GM19193 (cell line): ENCODE measurements around the gene TSEN15.

ENCODE experiments used
- POLR2A ChIP-seq: IDR thresholded peaks from 4 replicates; pipeline ENCODE4 v1.6.1; 2011; ENCODE audit not compliant: insufficient read depth, insufficient read length; ENCODE audit errors: extremely low read depth

Gene TSEN15

DNA sequence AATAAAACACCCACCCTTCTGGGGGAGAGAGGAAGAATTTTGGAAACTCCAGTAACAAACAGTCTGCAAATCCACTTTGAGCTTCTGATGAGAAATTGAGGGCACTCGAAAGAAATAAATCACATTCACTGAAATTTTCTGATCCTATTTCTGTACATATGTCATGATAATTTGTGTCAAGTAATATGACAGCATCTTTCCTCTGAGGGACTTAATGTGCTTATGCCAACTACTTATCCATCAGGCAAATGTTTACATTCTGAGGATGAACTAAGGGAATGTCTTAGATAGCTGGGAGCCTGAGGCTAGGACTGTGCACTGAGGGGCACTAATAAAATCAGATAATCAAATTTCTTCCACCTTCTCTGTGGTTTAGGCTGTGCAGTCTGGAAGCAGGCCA, 44.5 kb downstream of the TSEN15 start:
- TF ChIP-seq POLR2A: no peak

DNA sequence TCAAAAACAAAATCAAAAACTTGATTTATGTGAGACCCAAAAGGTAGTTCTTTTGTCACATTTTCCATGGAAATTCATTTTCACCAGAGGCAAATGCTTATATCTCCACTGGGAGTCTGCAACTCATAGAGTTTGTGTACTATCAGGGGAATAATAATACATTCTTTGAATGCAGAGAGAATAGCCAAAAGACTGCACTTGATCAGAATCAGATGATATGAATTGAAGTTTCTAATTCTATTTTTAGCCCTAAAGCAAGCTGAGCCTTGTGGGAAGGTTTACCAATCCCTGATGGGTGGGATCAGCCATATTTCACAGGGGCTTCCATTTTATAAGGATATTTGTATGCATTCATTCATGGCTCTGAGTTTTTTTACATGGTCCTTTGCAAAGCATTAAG, 49.6 kb downstream of the TSEN15 start:
- TF ChIP-seq POLR2A: no peak

DNA sequence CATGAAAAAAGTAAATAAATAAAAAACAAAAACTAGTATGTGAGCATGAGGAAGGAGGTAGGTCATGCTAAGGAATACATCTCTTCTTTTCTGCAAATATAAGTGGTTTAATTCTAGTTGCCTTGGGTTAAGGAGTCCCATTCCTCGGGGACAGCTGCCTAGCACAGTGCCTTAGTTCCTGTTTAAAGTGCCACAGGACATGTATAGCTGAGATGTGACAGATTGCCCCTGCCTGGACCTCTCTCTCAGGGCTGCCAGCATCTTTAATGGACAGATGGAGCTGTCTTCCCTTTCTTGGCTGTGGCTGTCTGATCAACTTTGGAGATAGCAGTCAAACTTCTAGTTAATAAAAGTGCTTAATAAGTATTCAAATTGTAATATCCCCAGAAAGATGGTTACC, 50.0 kb downstream of the TSEN15 start:
- TF ChIP-seq POLR2A: no peak

DNA sequence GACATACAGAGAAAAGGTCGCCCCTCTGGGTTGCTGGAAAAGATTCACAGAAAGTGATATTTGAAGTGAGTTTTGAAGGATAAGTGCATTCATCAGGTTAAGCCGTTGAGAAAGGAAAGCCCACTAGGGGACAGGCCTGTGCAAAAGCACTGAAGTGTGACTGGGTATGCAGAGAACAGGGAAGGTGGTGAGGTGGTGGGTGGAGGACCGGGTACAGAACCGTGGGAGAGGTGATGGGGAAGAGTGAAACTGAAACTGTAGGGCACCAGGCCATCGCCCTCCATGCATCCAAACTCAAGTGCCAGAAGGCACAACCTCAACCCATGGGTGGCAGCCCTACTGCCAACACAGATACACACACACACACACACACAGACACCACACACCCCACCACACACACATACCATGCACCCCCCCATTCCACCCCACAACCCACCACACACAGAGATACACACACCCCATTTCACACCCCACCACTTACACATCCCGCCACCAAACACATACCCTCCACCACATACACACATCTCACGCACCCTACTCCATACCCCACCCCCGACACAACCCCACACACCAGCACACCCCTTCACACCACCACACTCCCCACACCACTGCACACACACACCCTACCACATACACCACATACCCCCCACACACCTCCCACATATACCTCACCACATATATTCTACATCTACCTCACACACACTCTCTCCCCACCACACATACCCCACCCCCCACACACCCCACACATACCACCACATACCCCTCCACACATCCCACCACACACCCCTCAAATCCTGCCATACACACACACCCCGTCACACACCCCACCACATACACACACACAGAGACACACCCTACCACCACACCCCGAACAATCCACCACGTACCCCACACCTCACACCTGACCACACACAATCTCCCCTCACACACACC, 59.0 kb downstream of the TSEN15 start:
- TF ChIP-seq POLR2A: no peak

- no peak for TF ChIP-seq POLR2A
Observed at GRCh38 chr1:184112176-184112948, 60.8 kb downstream of the TSEN15 start.

GRCh38 chr1:184113251-184113650, 61.7 kb downstream of the TSEN15 start:
- TF ChIP-seq POLR2A: no peak

DNA sequence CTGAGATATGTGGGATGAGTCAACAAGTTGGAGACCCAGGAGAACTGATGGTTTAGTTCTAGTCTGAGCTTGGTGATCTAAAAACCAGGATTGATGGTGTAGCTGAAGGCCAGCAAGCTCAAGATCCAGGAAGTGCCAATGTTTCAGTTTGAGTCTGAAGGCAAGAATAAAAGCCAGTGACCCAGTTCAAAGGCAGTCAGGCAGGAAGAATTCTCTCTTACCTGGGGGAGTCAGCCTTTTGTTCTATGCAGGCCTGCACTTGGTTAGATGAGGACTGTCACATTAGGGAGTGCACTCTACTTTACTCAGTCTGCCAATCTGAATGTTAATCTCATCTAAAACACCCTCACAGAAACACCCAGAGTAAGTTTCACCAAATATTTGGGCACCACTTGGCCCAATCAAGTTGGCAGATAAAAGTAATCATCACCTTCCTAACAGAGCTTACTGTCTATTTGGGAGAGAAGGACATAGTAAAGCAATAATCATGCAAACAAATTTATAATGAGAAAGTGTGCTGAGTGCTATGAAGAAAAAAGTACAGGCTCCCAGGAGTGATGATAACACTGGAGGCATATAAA, 63.4 kb downstream of the TSEN15 start:
- no peak for TF ChIP-seq POLR2A

GRCh38 chr1:184116287-184116686, 64.8 kb downstream of the TSEN15 start:
- TF ChIP-seq POLR2A: no peak

- TF ChIP-seq POLR2A: no peak
Observed at GRCh38 chr1:184118046-184118445, 66.5 kb downstream of the TSEN15 start.
